ENCODE results near the gene NFATC2. TPM values are rescaled to one million over a fixed set of nuclear protein-coding genes. Genes with fewer than 3 reads are reported as not detected.

The NFATC2 gene
- total and polyA plus RNA-seq, 2 of the 8 experiments (the other 6 are each of a cell fraction or from before 2014, with no cell fraction given): 0.27 to 0.91 TPM

- H4K8ac ChIP-seq (ENCODE audit: extremely low read depth, insufficient read depth, low read length): no peak overlapping the region
- no peak overlapping the region for H3K4me3 ChIP-seq (ENCODE audit: extremely low read depth in 1 of 4, insufficient read depth in 2 of 4, low read depth in 3 of 4, low read length in 4 of 4)
- no peak overlapping the region for H3K4me2 ChIP-seq (ENCODE audit: insufficient read depth in 1 of 2, low read depth in 2 of 2, low read length in 2 of 2)
- H3K9ac ChIP-seq (replicated peaks in 1 of 4; ENCODE audit: extremely low read depth in 1 of 4, low read depth in 3 of 4, low read length in 3 of 4): no peak overlapping the region
- no peak overlapping the region for H3K4ac ChIP-seq (replicated peaks; ENCODE audit: insufficient read length, low read depth, low read length)
- H2BK20ac ChIP-seq (ENCODE audit: low read length): no peak overlapping the region
- no peaks in the 10 kb centered on the region for H3K23me2 ChIP-seq (ENCODE audit: low read depth, low read length)
- no peak overlapping the region for H2BK15ac ChIP-seq (ENCODE audit: low read length)
- H3K79me2 ChIP-seq (ENCODE audit: control insufficient read depth in 1 of 2, insufficient read depth in 2 of 2, low read length in 2 of 2): no peaks in the 10 kb centered on the region
- H3K36me3 ChIP-seq (ENCODE audit: control insufficient read depth in 2 of 4, insufficient read depth in 4 of 4, low read length in 3 of 4): no peaks in the 10 kb centered on the region
- H2AFZ ChIP-seq (ENCODE audit: low read length): no peak overlapping the region
- no peak overlapping the region for H4K5ac ChIP-seq (ENCODE audit: insufficient read length, low read depth, low read length)
- no peak overlapping the region for H3K18ac ChIP-seq (ENCODE audit: extremely low read depth, low read length)
- no peak overlapping the region for H3K23ac ChIP-seq (ENCODE audit: insufficient read length)
- no peak overlapping the region for H2AK5ac ChIP-seq (ENCODE audit: low read depth, low read length)
- POLR2A ChIA-PET (ENCODE audit: partially characterized antibody): no interaction called here
- H3K27me3 ChIP-seq (replicated peaks in 1 of 4; ENCODE audit: control insufficient read depth in 3 of 4, extremely low read depth in 1 of 4, insufficient read depth in 3 of 4, low read length in 3 of 4): no peaks in the 10 kb centered on the region
- TF ChIP-seq NANOG (IDR thresholded peaks at IDR 0.05; ENCODE audit: insufficient read depth, low read depth, low read length, poor library complexity, severe bottlenecking) (no peak), POLR2A (IDR thresholded peaks at IDR 0.05; ENCODE audit: control extremely low read depth in 1 of 2, low read depth in 2 of 2, low read length in 2 of 2) (no peak), SIX5 (IDR thresholded peaks at IDR 0.05; ENCODE audit: low read depth, low read length) (no peak), RFX5 (IDR thresholded peaks at IDR 0.05; ENCODE audit: borderline replicate concordance, low read depth, low read length) (no peak)
- no peak overlapping the region for H2BK120ac ChIP-seq (replicated peaks; ENCODE audit: low read depth, low read length)
- FAIRE-seq: no peak
- H3K56ac ChIP-seq (replicated peaks; ENCODE audit: insufficient read length, low read depth, low read length): no peak overlapping the region
- H3K79me1 ChIP-seq (ENCODE audit: low read depth, low read length): no peaks in the 10 kb centered on the region
- 84% methylated on average over 4 of the region's 4 CpGs; no CpG with 5 or more reads in 1 of the 2 experiments for WGBS, 2 experiments (ENCODE audit: extremely low coverage in 1 of 2, insufficient coverage in 1 of 2, insufficient read length in 1 of 2, insufficient replicate concordance in 2 of 2, low coverage in 1 of 2, low lambda C conversion rate in 2 of 2, missing lambda C conversion rate in 1 of 2)
- H3K14ac ChIP-seq (ENCODE audit: insufficient read length): no peak overlapping the region
- no peak overlapping the region for H2BK12ac ChIP-seq (ENCODE audit: low read depth, low read length)
- H3K4me1 ChIP-seq (replicated peaks in 1 of 4; ENCODE audit: control insufficient read depth in 3 of 4, insufficient read depth in 4 of 4, low read length in 3 of 4): no peaks in the 10 kb centered on the region
- H3K9me3 ChIP-seq (ENCODE audit: insufficient read depth in 2 of 2, low read depth in 1 of 2, low read length in 1 of 2): no peaks in the 10 kb centered on the region
- H3K27ac ChIP-seq (ENCODE audit: low read depth, low read length): no peak overlapping the region
- no peaks in the 10 kb centered on the region for H4K20me1 ChIP-seq (replicated peaks in 1 of 2; ENCODE audit: control insufficient read depth in 1 of 2, insufficient read depth in 2 of 2, low read length in 2 of 2)
- CTCF ChIA-PET (ENCODE audit: partially characterized antibody): interaction anchor here (0.8 kb wide), 1 partner anchor 195 kb away, joined by 3 read pairs; no protein-coding TSS in a partner anchor
- DNase-seq (ENCODE audit: low read depth in 1 of 2, low spot score in 2 of 2): no peak
- H2BK5ac ChIP-seq (ENCODE audit: low read depth, low read length): no peak overlapping the region
- no peak overlapping the region for H4K91ac ChIP-seq (replicated peaks; ENCODE audit: insufficient read length, low read length)
Measured at GRCh38 chr20:51585148-51585547, 42.6 kb upstream of the NFATC2 start.
